ENCODE measurements around the gene NXPH3. TPM values are rescaled to one million over a fixed set of nuclear protein-coding genes. Genes with fewer than 3 reads are reported as not detected.

NXPH3 gene
- polyA plus RNA-seq, 1 of the 3 experiments (the other 2 are of a cell fraction): 0.30 TPM

GRCh38 chr17:49565948-49566491, 9.7 kb upstream of the NXPH3 start:
- peaks cover 63% of the 10 kb centered on the region for H3K27me3 ChIP-seq (ENCODE audit: insufficient read depth)
- H3K9ac ChIP-seq: no peak overlapping the region
- DNase-seq: no peak
- POLR2A ChIA-PET: interaction anchor here (1.0 to 1.1 kb wide), 2 partner anchors 130 to 133 kb away, joined by 4 to 5 read pairs; no protein-coding TSS in a partner anchor
- H3F3A ChIP-seq (replicated peaks; ENCODE audit: insufficient read depth): peaks cover 12% of the 10 kb centered on the region
- H3K9me3 ChIP-seq: no peaks in the 10 kb centered on the region
- TF ChIP-seq TAF1 (IDR thresholded peaks at IDR 0.05; ENCODE audit: borderline replicate concordance, low read depth, low read length) (no peak), USF1 (IDR thresholded peaks at IDR 0.05; ENCODE audit: borderline replicate concordance, low read depth) (peak; percentile 57; the same call in 1 of the 2 replicates)
- H3K4me2 ChIP-seq: no peak overlapping the region
- no peak overlapping the region for H3K27ac ChIP-seq (ENCODE audit: low read depth in 2 of 2, low read length in 1 of 2)
- H4K20me1 ChIP-seq (ENCODE audit: insufficient read depth): no peaks in the 10 kb centered on the region
- no peak overlapping the region for H2AFZ ChIP-seq (ENCODE audit: low read depth)
- no peaks in the 10 kb centered on the region for H3K9me2 ChIP-seq
- no peaks in the 10 kb centered on the region for H3K36me3 ChIP-seq (replicated peaks in 1 of 2; ENCODE audit: control insufficient read depth in 1 of 2, insufficient read depth in 2 of 2, low read length in 1 of 2)
- no peak overlapping the region for H3K4me3 ChIP-seq (ENCODE audit: low read depth in 2 of 2, low read length in 1 of 2)
- H3K79me2 ChIP-seq (ENCODE audit: insufficient read depth): no peaks in the 10 kb centered on the region
- 15% methylated on average over 14 of the region's 14 CpGs for WGBS (ENCODE audit: low lambda C conversion rate)
- CTCF ChIA-PET: interaction anchor here (1.0 to 48.9 kb wide), 10 partner anchors 10 to 433 kb away, joined by 3 to 2107 read pairs (median 14); partner anchors contain the start of genes NXPH3, SLC35B1 and SPOP
- H3K4me1 ChIP-seq (ENCODE audit: control insufficient read depth in 1 of 2, insufficient read depth in 2 of 2, low read depth in 1 of 2, low read length in 1 of 2): peaks cover 0 to 14% of the 10 kb centered on the region in 2 experiments; a peak in 1 of 4 replicates

- Histone ChIP-seq H3K4me2 (no peak overlapping the region), H3K9me2 (no peaks in the 10 kb centered on the region), H3K36me3 (replicated peaks in 1 of 2; ENCODE audit: control insufficient read depth in 1 of 2, insufficient read depth in 2 of 2, low read length in 1 of 2) (no peaks in the 10 kb centered on the region), H3K27ac (ENCODE audit: low read depth in 2 of 2, low read length in 1 of 2) (no peak overlapping the region), H3K9ac (no peak overlapping the region), H2AFZ (ENCODE audit: low read depth) (no peak overlapping the region), H3K27me3 (ENCODE audit: insufficient read depth) (peaks cover 65% of the 10 kb centered on the region), H3K79me2 (ENCODE audit: insufficient read depth) (no peaks in the 10 kb centered on the region), H3F3A (replicated peaks; ENCODE audit: insufficient read depth) (peaks cover 12% of the 10 kb centered on the region), H3K4me3 (ENCODE audit: low read depth in 2 of 2, low read length in 1 of 2) (no peak overlapping the region), H4K20me1 (ENCODE audit: insufficient read depth) (no peaks in the 10 kb centered on the region), H3K9me3 (no peaks in the 10 kb centered on the region), H3K4me1 (ENCODE audit: control insufficient read depth in 1 of 2, insufficient read depth in 2 of 2, low read depth in 1 of 2, low read length in 1 of 2) (peaks cover 0 to 14% of the 10 kb centered on the region in 2 experiments; a peak in 1 of 4 replicates)
- ChIA-PET POLR2A (interaction anchor here (1.0 to 1.1 kb wide), 2 partner anchors 129 to 132 kb away, joined by 4 to 5 read pairs; no protein-coding TSS in a partner anchor), CTCF (interaction anchor here (1.1 to 48.9 kb wide), 14 partner anchors 9 to 432 kb away, joined by 3 to 2107 read pairs (median 13); partner anchors contain the start of genes NXPH3, SLC35B1 and SPOP)
- no peak for DNase-seq
- WGBS (ENCODE audit: low lambda C conversion rate): 37% methylated on average over 5 of the region's 5 CpGs
- TF ChIP-seq MEF2A (IDR thresholded peaks at IDR 0.05; ENCODE audit: borderline replicate concordance, low read depth): no peak
- no peak for TF ChIP-seq IRF3 (IDR thresholded peaks at IDR 0.05; ENCODE audit: low read depth, low read length)
- no peak for TF ChIP-seq PBX3 (IDR thresholded peaks at IDR 0.05)
- TF ChIP-seq GABPA (IDR thresholded peaks at IDR 0.05; ENCODE audit: low read depth): no peak
- TF ChIP-seq TCF12 (IDR thresholded peaks at IDR 0.05): no peak
- no peak for TF ChIP-seq RXRA (IDR thresholded peaks at IDR 0.05; ENCODE audit: borderline replicate concordance, low read depth)
- no peak for TF ChIP-seq JUND (IDR thresholded peaks at IDR 0.05)
- no peak for TF ChIP-seq ZBTB33 (IDR thresholded peaks at IDR 0.05; ENCODE audit: borderline replicate concordance, low read depth)
- TF ChIP-seq NRF1 (IDR thresholded peaks at IDR 0.05; ENCODE audit: low read depth, low read length): no peak
- TF ChIP-seq USF2 (IDR thresholded peaks at IDR 0.05; ENCODE audit: borderline replicate concordance, low read depth, low read length): no peak
- no peak for TF ChIP-seq CTCF (IDR thresholded peaks at IDR 0.05)
- no peak for TF ChIP-seq TAF1 (IDR thresholded peaks at IDR 0.05; ENCODE audit: borderline replicate concordance, low read depth, low read length)
- TF ChIP-seq ELF1 (IDR thresholded peaks at IDR 0.05): no peak
- no peak for TF ChIP-seq SMC3 (IDR thresholded peaks at IDR 0.05; ENCODE audit: low read depth, low read length)
- TF ChIP-seq FOXJ3 (CRISPR knock-in tag; IDR thresholded peaks at IDR 0.05): no peak
- TF ChIP-seq FOSL2 (IDR thresholded peaks at IDR 0.05; ENCODE audit: borderline replicate concordance, low read depth): no peak
These were observed 9.0 kb upstream of the NXPH3 start for GRCh38 chr17:49566668-49567071.

All from SK-N-SH (cell line).